H1 (cell line): ENCODE data around the gene MAP6. TPM values are rescaled to one million over a fixed set of nuclear protein-coding genes. Genes with fewer than 3 reads are reported as not detected.

Experiments used
- FOSL1 ChIP-seq: IDR thresholded peaks from 2 replicates; pipeline ENCODE4 v1.6.1; 2011; ENCODE audit warnings: mild to moderate bottlenecking, low read depth, low read length, moderate library complexity; ENCODE audit not compliant: insufficient read depth
- HDAC6 ChIP-seq: IDR thresholded peaks from one replicate; pipeline ENCODE4 v1.7.1; 2012; ENCODE audit warnings: low read depth, mild to moderate bottlenecking, inconsistent platforms, low read length, moderate library complexity
- JUN ChIP-seq: IDR thresholded peaks from 2 replicates; pipeline ENCODE4 v1.6.1; 2011; ENCODE audit warnings: low read depth, mild to moderate bottlenecking, improper control_type of control experiment, low read length
- JUND ChIP-seq: IDR thresholded peaks from 2 replicates; pipeline ENCODE4 v1.6.1; 2011; ENCODE audit warnings: mild to moderate bottlenecking, improper control_type of control experiment, low read length
- POU5F1 ChIP-seq: IDR thresholded peaks from 2 replicates; pipeline ENCODE4 v1.6.1; 2011; ENCODE audit warnings: low read depth, mild to moderate bottlenecking, low read length, moderate library complexity
- RNF2 ChIP-seq: fragments of 200-900, 300-1000 bp; sonication (generic); IDR thresholded peaks from 2 replicates; pipeline ENCODE4 v1.7.1; 2016; ENCODE audit warnings: borderline replicate concordance, low read depth, mild to moderate bottlenecking, antibody characterized with exemption, low read length; ENCODE audit not compliant: poor library complexity, severe bottlenecking; ENCODE audit errors: missing control alignments
- SP1 ChIP-seq: IDR thresholded peaks from 2 replicates; pipeline ENCODE4 v1.6.1; 2011; ENCODE audit warnings: low read depth, low read length
- SP4 ChIP-seq: IDR thresholded peaks from 2 replicates; pipeline ENCODE4 v1.6.1; 2012; ENCODE audit warnings: low read length, inconsistent platforms
- SUZ12 ChIP-seq: fragments of 200-600 bp; sonication (generic); IDR thresholded peaks from 2 replicates; pipeline ENCODE4 v1.6.1; 2012; ENCODE audit warnings: mild to moderate bottlenecking, inconsistent platforms, low read length, moderate library complexity, mixed read lengths
- ZNF274 ChIP-seq: IDR thresholded peaks from 2 replicates; pipeline ENCODE4 v1.7.0; 2012; ENCODE audit warnings: low read length, borderline replicate concordance; ENCODE audit errors: extremely low read depth
- polyA plus RNA-seq, 7 experiments: library from polyadenylated mRNA; depleted of rRNA in 3 of 7; stranded (reverse) in 5 of 7; unstranded in 2 of 7; fragments of >200 nt in 5 of 7; fragments of 200-250 nt in 2 of 7; gene quantifications; 1 replicate in 5 of 7; 2 replicates in 1 of 7; 4 replicates in 1 of 7; pipeline versions ENCODE4 v1.2.1 to v1.2.3, GENCODE V29; 2011 to 2013; ENCODE audit warnings: missing spikeins in 2 of 7, mixed read lengths in 2 of 7
- total RNA-seq: library from RNA; stranded (reverse); fragmentation: NEBNext Ultra II Directional; extraction: Animal tissue kit (Norgen Biotek cat#: 25700); gene quantifications from 2 replicates; pipeline ENCODE4 v1.2.1, GENCODE V29; 2021
- TF ChIP-seq, protein P1 (sequence below): fragments of 300-600 bp; sonication (generic); IDR thresholded peaks from 2 replicates; pipeline ENCODE4 v1.7.1; 2012; ENCODE audit warnings: low read length, moderate library complexity, mild to moderate bottlenecking, inconsistent platforms; ENCODE audit not compliant: insufficient replicate concordance

MAP6 gene
- total and polyA plus RNA-seq, 2 of the 8 experiments (the other 6 are each of a cell fraction or from before 2014, with no cell fraction given): 0.54 to 0.89 TPM

DNA sequence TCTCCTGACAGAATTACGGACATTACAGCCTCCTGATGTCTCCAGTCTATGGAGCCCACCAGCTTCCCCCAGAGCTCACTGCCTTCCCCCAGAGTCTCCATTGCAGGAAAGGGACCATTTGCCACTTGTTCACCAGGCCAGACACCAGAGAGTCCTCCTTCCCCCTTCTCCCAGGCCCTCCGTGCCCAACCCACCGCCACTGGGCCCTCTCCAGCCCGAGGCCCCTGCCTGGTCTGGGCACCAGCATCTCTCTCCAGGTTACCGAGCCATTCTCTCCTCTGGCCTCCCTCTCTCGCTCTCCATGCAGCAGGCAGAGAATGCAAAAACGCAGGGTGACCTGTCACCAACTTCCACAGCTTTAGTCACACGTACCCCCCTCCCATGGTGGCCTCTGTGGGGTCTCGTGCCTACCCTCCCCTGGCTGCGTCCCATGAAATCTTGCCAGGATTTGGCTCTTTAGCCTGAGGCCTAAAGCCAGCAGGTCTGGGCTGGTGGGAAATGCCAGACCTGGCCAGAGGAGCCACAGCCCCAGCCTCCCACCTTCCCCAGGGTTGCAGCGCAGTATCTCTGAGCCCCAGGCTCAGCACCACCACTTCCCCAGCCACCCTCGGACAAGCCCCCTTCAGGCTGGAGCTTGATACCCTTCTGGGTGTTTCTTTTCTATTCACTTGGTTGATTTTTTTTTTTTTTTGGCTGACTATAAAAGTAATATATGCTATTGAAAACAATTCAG is 113.6 kb downstream of the MAP6 start (continued):
- TF ChIP-seq RNF2 (no peak), HDAC6 (no peak), SUZ12 (no peak), ZNF274 (no peak), SP4 (no peak), POU5F1 (no peak), JUN (no peak), FOSL1 (no peak), SP1 (no peak), JUND (no peak)
- TF ChIP-seq, protein P1, sequence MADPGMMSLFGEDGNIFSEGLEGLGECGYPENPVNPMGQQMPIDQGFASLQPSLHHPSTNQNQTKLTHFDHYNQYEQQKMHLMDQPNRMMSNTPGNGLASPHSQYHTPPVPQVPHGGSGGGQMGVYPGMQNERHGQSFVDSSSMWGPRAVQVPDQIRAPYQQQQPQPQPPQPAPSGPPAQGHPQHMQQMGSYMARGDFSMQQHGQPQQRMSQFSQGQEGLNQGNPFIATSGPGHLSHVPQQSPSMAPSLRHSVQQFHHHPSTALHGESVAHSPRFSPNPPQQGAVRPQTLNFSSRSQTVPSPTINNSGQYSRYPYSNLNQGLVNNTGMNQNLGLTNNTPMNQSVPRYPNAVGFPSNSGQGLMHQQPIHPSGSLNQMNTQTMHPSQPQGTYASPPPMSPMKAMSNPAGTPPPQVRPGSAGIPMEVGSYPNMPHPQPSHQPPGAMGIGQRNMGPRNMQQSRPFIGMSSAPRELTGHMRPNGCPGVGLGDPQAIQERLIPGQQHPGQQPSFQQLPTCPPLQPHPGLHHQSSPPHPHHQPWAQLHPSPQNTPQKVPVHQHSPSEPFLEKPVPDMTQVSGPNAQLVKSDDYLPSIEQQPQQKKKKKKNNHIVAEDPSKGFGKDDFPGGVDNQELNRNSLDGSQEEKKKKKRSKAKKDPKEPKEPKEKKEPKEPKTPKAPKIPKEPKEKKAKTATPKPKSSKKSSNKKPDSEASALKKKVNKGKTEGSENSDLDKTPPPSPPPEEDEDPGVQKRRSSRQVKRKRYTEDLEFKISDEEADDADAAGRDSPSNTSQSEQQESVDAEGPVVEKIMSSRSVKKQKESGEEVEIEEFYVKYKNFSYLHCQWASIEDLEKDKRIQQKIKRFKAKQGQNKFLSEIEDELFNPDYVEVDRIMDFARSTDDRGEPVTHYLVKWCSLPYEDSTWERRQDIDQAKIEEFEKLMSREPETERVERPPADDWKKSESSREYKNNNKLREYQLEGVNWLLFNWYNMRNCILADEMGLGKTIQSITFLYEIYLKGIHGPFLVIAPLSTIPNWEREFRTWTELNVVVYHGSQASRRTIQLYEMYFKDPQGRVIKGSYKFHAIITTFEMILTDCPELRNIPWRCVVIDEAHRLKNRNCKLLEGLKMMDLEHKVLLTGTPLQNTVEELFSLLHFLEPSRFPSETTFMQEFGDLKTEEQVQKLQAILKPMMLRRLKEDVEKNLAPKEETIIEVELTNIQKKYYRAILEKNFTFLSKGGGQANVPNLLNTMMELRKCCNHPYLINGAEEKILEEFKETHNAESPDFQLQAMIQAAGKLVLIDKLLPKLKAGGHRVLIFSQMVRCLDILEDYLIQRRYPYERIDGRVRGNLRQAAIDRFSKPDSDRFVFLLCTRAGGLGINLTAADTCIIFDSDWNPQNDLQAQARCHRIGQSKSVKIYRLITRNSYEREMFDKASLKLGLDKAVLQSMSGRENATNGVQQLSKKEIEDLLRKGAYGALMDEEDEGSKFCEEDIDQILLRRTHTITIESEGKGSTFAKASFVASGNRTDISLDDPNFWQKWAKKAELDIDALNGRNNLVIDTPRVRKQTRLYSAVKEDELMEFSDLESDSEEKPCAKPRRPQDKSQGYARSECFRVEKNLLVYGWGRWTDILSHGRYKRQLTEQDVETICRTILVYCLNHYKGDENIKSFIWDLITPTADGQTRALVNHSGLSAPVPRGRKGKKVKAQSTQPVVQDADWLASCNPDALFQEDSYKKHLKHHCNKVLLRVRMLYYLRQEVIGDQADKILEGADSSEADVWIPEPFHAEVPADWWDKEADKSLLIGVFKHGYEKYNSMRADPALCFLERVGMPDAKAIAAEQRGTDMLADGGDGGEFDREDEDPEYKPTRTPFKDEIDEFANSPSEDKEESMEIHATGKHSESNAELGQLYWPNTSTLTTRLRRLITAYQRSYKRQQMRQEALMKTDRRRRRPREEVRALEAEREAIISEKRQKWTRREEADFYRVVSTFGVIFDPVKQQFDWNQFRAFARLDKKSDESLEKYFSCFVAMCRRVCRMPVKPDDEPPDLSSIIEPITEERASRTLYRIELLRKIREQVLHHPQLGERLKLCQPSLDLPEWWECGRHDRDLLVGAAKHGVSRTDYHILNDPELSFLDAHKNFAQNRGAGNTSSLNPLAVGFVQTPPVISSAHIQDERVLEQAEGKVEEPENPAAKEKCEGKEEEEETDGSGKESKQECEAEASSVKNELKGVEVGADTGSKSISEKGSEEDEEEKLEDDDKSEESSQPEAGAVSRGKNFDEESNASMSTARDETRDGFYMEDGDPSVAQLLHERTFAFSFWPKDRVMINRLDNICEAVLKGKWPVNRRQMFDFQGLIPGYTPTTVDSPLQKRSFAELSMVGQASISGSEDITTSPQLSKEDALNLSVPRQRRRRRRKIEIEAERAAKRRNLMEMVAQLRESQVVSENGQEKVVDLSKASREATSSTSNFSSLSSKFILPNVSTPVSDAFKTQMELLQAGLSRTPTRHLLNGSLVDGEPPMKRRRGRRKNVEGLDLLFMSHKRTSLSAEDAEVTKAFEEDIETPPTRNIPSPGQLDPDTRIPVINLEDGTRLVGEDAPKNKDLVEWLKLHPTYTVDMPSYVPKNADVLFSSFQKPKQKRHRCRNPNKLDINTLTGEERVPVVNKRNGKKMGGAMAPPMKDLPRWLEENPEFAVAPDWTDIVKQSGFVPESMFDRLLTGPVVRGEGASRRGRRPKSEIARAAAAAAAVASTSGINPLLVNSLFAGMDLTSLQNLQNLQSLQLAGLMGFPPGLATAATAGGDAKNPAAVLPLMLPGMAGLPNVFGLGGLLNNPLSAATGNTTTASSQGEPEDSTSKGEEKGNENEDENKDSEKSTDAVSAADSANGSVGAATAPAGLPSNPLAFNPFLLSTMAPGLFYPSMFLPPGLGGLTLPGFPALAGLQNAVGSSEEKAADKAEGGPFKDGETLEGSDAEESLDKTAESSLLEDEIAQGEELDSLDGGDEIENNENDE: no peak
